K562 (cell line): ENCODE data around the gene UFSP1. TPM values are rescaled to one million over a fixed set of nuclear protein-coding genes. Genes with fewer than 3 reads are reported as not detected.
A peak's percentile ranks its signal among the peaks of the same experiment; 100 is the strongest.

Source experiments
- ATAC-seq: fragments of 200-7000 bp; cut with Tn5 transposase; 3 replicates; pipeline ENCODE4 v1.9.1; 2020; ENCODE audit warnings: moderate library complexity
- BruUV-seq: library from RNA; stranded (reverse); fragments of 400-500 nt; replicated peaks from 2 replicates; lab custom pipeline; 2021; lab: Mats Ljungman, UMichigan
- CTCF ChIA-PET: fragments of 300-600 bp; formaldehyde crosslinking; extraction: SDS; loops from one replicate; lab custom pipeline; 2021; ENCODE audit warnings: low intra/inter-chr PET ratio; lab: Yijun Ruan, JAX
- POLR2A ChIA-PET: fragments of 300-600, 350-650 bp; sonication (Branson Sonifier 250); formaldehyde crosslinking; extraction: SDS; loops from one replicate; lab custom pipeline; 2021; ENCODE audit warnings: antibody characterized with exemption, inconsistent platforms; lab: Yijun Ruan, JAX
- DNase-seq, 4 experiments: peaks; one replicate each; pipeline versions ENCODE4 v3.0.0 to v3.0.0-alpha.2; 2011 to 2018; ENCODE audit warnings: low spot score in 3 of 4, mixed read lengths in 3 of 4; ENCODE audit errors: extremely low read depth in 1 of 4
- FAIRE-seq: peaks from 2 replicates; lab custom pipeline; 2011; peaks lifted over from hg19 to GRCh38; lab: Jason Lieb, UNC
- H2AFZ ChIP-seq: 2 replicates; pipeline ENCODE4 v1.6.0; 2011; ENCODE audit warnings: low read depth, low read length, control low read depth, inconsistent platforms
- H3K27ac ChIP-seq: fragments of 200-600 bp; 3 replicates; pipeline ENCODE4 v1.8.0; 2011; ENCODE audit warnings: low read depth, mild to moderate bottlenecking, control low read depth, inconsistent platforms, low read length, moderate library complexity, mixed read lengths; ENCODE audit errors: extremely low read depth
- H3K27me3 ChIP-seq, 2 experiments: fragments of 300-600 bp in 1 of 2; 2 replicates in 1 of 2; 3 replicates in 1 of 2; pipeline versions ENCODE4 v1.6.0 to v1.8.0; 2011; ENCODE audit warnings: inconsistent platforms in 2 of 2, low read length in 2 of 2, mild to moderate bottlenecking in 1 of 2, mixed read lengths in 1 of 2, moderate library complexity in 1 of 2; ENCODE audit not compliant: control insufficient read depth in 2 of 2, insufficient read depth in 2 of 2
- H3K36me3 ChIP-seq: fragments of 300-600 bp; 3 replicates; pipeline ENCODE4 v1.8.0; 2011; ENCODE audit warnings: mild to moderate bottlenecking, low read length, inconsistent platforms; ENCODE audit not compliant: control insufficient read depth, insufficient read depth
- H3K4me1 ChIP-seq, 2 experiments: fragments of 200-600 bp in 1 of 2; replicated peaks in 1 of 2; 2 replicates in 1 of 2; 3 replicates in 1 of 2; pipeline versions ENCODE4 v1.5.1 to v1.8.0; 2011; ENCODE audit warnings: inconsistent platforms in 2 of 2, low read length in 2 of 2, mild to moderate bottlenecking in 1 of 2, mixed read lengths in 1 of 2, moderate library complexity in 1 of 2; ENCODE audit not compliant: control insufficient read depth in 2 of 2, insufficient read depth in 2 of 2
- H3K4me2 ChIP-seq: 2 replicates; pipeline ENCODE4 v1.6.1; 2011; ENCODE audit warnings: low read length, control low read depth, inconsistent platforms, mixed read lengths; ENCODE audit not compliant: insufficient read depth
- H3K4me3 ChIP-seq: fragments of 200-600 bp; sonication (generic), shearing (Covaris generic); 2 replicates; pipeline ENCODE4 v1.5.1; 2016; ENCODE audit warnings: control low read depth, inconsistent platforms
- H3K79me2 ChIP-seq: fragments of 200-600 bp; 3 replicates; pipeline ENCODE4 v1.8.0; 2011; ENCODE audit warnings: low read length, inconsistent platforms; ENCODE audit not compliant: control insufficient read depth, insufficient read depth
- H3K9ac ChIP-seq, 2 experiments: 2 replicates each; pipeline versions ENCODE4 v1.6.0 to v1.6.1; 2011; ENCODE audit warnings: low read depth in 2 of 2, low read length in 2 of 2, control low read depth in 1 of 2, inconsistent platforms in 1 of 2, mild to moderate bottlenecking in 1 of 2, mixed read lengths in 1 of 2; ENCODE audit not compliant: insufficient read depth in 1 of 2
- H3K9me1 ChIP-seq: one replicate; pipeline ENCODE4 v1.6.0; 2011; ENCODE audit warnings: inconsistent platforms, mild to moderate bottlenecking, low read length, moderate library complexity; ENCODE audit not compliant: control insufficient read depth, insufficient read depth
- H3K9me3 ChIP-seq: replicated peaks from 2 replicates; pipeline ENCODE4 v1.5.1; 2011; ENCODE audit warnings: low read depth, low read length, inconsistent platforms; ENCODE audit not compliant: control insufficient read depth, insufficient read depth
- H4K20me1 ChIP-seq: replicated peaks from 2 replicates; pipeline ENCODE4 v1.6.1; 2011; ENCODE audit warnings: low read length, inconsistent platforms, mixed read lengths; ENCODE audit not compliant: control insufficient read depth, insufficient read depth
- GABPB1 ChIP-seq: sonication (generic); formaldehyde crosslinking; IDR thresholded peaks from 2 replicates; pipeline ENCODE4 v1.8.0; 2022; ENCODE audit warnings: mild to moderate bottlenecking, missing genetic modification reagents
- KAT7 ChIP-seq: sonication (generic); formaldehyde crosslinking; IDR thresholded peaks from 2 replicates; pipeline ENCODE4 v1.8.0; 2022; ENCODE audit warnings: missing genetic modification reagents, mild to moderate bottlenecking, borderline replicate concordance
- SMARCA5 ChIP-seq: fragments of 450-650 bp; IDR thresholded peaks from 2 replicates; pipeline ENCODE4 v1.6.1; 2016
- SNAPC5 ChIP-seq: fragments of 250-450 bp; sonication (Bioruptor Pico); IDR thresholded peaks from 2 replicates; pipeline ENCODE4 v1.8.0; 2021; ENCODE audit warnings: moderate library complexity, mild to moderate bottlenecking, inconsistent platforms
- ZFP30 ChIP-seq: fragments of 250-450 bp; sonication (Bioruptor Pico); IDR thresholded peaks from 2 replicates; pipeline ENCODE4 v1.8.0; 2022; ENCODE audit warnings: moderate library complexity, mild to moderate bottlenecking, inconsistent platforms, borderline replicate concordance
- ZNF197 ChIP-seq: fragments of 200-800 bp; sonication (Bioruptor generic); IDR thresholded peaks from 2 replicates; pipeline ENCODE4 v1.6.1; 2016; ENCODE audit warnings: low read depth, missing genetic modification characterization, missing compliant biosample characterization
- ZNF24 ChIP-seq: fragments of 450-650 bp; IDR thresholded peaks from 2 replicates; pipeline ENCODE4 v1.6.1; 2016
- ZNF311 ChIP-seq: fragments of 250-450 bp; sonication (Bioruptor Pico); IDR thresholded peaks from 2 replicates; pipeline ENCODE4 v1.4.0; 2020; ENCODE audit warnings: mild to moderate bottlenecking, moderate library complexity
- ZNF696 ChIP-seq: fragments of 250-450 bp; sonication (Bioruptor Pico); conservative IDR thresholded peaks from 2 replicates; pipeline ENCODE4 v1.4.0; 2020; ENCODE audit warnings: mild to moderate bottlenecking, moderate library complexity
- WGBS: fragments of 100-300 bp; shearing (Covaris generic); methylation state at CpG from one replicate; pipeline ENCODE4 v1.1.6; 2016; ENCODE audit warnings: low coverage, mixed read lengths; ENCODE audit not compliant: insufficient coverage; ENCODE audit errors: missing lambda C conversion rate; 5-methylcytosine and 5-hydroxymethylcytosine counted together
- in situ Hi-C: fragments of 300-500 bp; cut with MboI; formaldehyde crosslinking; loops from 4 replicates; pipeline ENCODE4 v1.15.0; 2018; ENCODE audit warnings: inconsistent platforms, mixed read lengths
- intact Hi-C: fragments of 100-400 bp; cut with micrococcal nuclease; formaldehyde crosslinking; loops from 2 replicates; pipeline ENCODE4 v1.14.2; 2022
- polyA plus RNA-seq, 8 experiments: library from polyadenylated mRNA; depleted of rRNA in 4 of 8; stranded (reverse) in 5 of 8; unstranded in 3 of 8; fragments of >200 nt; fragmentation: Nextera tagmentation in 2 of 8; fragmentation: Illumina TruSeq in 1 of 8; extraction: Ambion mirVana in 2 of 8; extraction: Trizol in 1 of 8; gene quantifications; 2 replicates each; pipeline versions ENCODE4 v1.2.1 to v1.2.3, GENCODE V29; 2011 to 2014; ENCODE audit warnings: inconsistent platforms in 1 of 8, missing spikeins in 1 of 8
- total RNA-seq, 7 experiments: library from RNA; depleted of rRNA in 6 of 7; stranded (reverse); fragments of >200 nt in 6 of 7; fragmentation: Illumina TruSeq in 2 of 7; extraction: Trizol in 2 of 7; gene quantifications; 2 replicates each; pipeline versions ENCODE4 v1.2.1 to v1.2.3, GENCODE V29; 2011 to 2021; ENCODE audit warnings: low replicate concordance in 1 of 7

UFSP1 gene
- total and polyA plus RNA-seq, 9 of the 15 experiments (the other 6 are each of a cell fraction or from before 2014, with no cell fraction given), result 0.50 to 18.8 (median 2.1) TPM

- 91% methylated on average over 15 of the region's 15 CpGs for WGBS
- in situ Hi-C loops (no loop called here), intact Hi-C loops (no loop called here)
- BruUV-seq, result no TSS peak
- H3K9me3 ChIP-seq, result no peaks in the 10 kb centered on the region
- H3K4me1 ChIP-seq, result peaks cover 5 to 28% of the 10 kb centered on the region in 2 experiments; a peak in 2 of 5 replicates
- H3K27me3 ChIP-seq, result no peaks in the 10 kb centered on the region; a peak in 1 of 5 replicates
- no peaks in the 10 kb centered on the region for H3K79me2 ChIP-seq
- ChIA-PET POLR2A (interaction anchor here (0.6 kb wide), 1 partner anchor 162 kb away, joined by 3 read pairs; no protein-coding TSS in a partner anchor), CTCF (no interaction called here)
- no peaks in the 10 kb centered on the region for H4K20me1 ChIP-seq
- no peaks in the 10 kb centered on the region for H3K9me1 ChIP-seq
- H3K27ac ChIP-seq, result no peak overlapping the region
- 0 out of 4 replicates have a peak overlapping the region, but pooled peaks of 1 of the 2 experiments have one; percentile 37 for H3K9ac ChIP-seq
- H3K4me3 ChIP-seq, result no peak overlapping the region
- H3K36me3 ChIP-seq, result peaks cover 25% of the 10 kb centered on the region; the same call in 2 of the 3 replicates
- ATAC-seq, result no peak
- no peak for FAIRE-seq
- no peak overlapping the region for H2AFZ ChIP-seq
- TF ChIP-seq ZNF24 (no peak), SMARCA5 (no peak), ZNF197 (CRISPR knock-in tag) (no peak), KAT7 (CRISPR knock-in tag) (no peak), SNAPC5 (CRISPR knock-in tag) (no peak), ZFP30 (CRISPR knock-in tag) (no peak), GABPB1 (no peak), ZNF311 (CRISPR knock-in tag) (no peak), ZNF696 (no peak)
- no peak overlapping the region for H3K4me2 ChIP-seq
- DNase-seq, result no peak
Measured at GRCh38 chr7:100859856-100860255, 29.7 kb downstream of the UFSP1 start.
